ENCODE results near the gene APOBR.
"Not testable (repeated sequence)": the region's sequence is repeated elsewhere in the genome, so short reads cannot be mapped to it uniquely, and the experiment has no call there.

Gene APOBR

GRCh38 chr16:28498666-28499381, 4.4 kb downstream of the APOBR start:
- no peak for DNase-seq

- DNase-seq, result no peak
Measured at GRCh38 chr16:28499854-28500253, 5.4 kb downstream of the APOBR start.

- not testable (repeated sequence) for DNase-seq
Measured at GRCh38 chr16:28500476-28501180, 6.2 kb downstream of the APOBR start.

DNA sequence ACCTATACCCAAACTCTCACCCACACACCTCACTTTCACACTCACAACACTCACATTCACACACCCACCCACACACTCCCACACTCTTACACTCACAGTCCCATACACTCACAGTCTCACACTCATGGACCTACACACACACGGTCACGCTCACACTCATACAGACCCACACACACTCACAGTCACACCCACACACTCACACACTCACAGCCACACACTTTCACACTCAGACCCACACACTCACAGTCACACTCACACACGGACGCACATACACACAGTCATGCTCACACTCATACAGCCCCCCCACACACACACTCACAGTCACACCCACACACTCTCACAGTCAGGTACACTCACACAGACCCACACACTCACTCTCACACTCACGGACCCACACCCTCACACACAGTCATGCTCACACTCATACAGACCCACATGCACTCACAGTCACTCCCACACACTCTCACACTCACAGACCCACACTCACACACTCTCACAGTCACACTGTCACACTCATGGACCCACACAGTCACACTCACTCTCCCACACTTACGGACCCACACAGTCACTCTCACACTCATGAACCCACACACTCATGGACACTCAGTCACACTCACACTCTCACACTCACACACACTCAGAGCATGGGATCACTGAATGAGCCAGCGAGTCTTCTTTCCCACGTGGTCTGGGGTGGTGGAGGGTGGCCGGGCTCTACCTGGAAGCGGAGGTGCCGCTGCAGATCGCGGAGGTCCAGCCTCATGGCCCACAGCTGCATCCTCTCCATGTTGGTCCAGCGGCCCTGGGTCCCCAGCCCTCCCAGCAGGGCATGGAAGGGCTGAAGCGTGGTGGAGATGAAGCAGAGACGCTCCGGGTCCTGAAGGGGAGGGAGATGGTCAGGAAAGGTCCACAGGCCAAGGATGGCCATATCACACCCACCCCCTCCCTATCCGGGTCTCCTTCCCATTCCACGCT, 7.1 kb downstream of the APOBR start:
- no peak for DNase-seq

DNA sequence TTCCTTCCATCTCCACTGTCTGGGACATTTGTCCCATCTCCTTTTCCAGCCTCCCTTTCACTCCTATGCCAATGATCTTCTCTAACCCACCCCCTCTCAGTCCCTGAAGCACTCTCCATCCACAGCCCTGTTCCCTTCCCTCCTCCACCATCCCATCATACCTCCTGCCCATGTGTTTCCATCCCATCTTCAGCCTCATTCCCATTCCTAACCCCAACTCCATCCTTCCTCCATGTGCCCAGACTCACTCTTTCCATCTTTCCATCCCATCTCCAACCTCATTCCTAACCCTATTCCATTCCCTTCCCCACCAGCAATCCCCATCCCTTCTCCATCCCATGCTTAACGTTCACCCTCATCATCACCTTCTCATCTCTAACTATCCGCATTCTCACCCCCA, 7.8 kb downstream of the APOBR start:
- no peak for DNase-seq

GRCh38 chr16:28503470-28504259, 9.2 kb downstream of the APOBR start:
- no peak for DNase-seq

DNA sequence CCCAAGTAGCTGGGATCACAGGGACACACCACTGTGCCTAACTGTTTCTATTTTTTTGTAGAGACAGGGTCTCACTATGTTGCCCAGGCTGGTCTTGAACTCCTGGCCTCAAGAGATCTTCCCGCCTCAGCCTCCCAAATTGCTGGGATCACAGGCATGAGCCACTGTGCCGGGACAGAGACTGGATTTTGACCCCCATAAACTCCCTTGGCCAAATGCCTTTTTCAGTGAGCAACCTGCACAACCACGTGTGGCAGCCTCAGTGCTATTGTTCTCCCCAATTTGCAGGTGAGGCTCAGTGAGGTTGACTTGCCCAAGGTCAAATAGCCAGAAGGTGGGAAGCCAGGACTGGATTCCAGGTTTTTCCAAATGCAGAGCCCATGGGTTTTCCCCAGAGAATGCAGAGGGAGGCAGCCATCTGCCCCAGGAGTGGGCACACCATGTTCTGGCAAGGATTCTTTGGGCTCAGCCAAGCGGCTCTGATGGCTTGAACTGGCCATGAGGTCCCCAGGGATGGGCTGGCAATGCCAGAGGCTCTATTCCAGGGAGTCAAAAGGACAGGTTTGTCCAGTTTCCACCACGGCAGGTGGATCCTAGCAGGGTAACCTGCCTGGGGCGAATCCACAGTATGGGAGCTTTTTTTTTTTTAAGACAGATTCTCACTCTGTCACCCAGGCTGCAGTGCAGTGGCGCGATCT, 10.4 kb downstream of the APOBR start:
- no peak for DNase-seq

- no peak for DNase-seq
Measured at GRCh38 chr16:28505489-28506137, 11.2 kb downstream of the APOBR start.

DNA sequence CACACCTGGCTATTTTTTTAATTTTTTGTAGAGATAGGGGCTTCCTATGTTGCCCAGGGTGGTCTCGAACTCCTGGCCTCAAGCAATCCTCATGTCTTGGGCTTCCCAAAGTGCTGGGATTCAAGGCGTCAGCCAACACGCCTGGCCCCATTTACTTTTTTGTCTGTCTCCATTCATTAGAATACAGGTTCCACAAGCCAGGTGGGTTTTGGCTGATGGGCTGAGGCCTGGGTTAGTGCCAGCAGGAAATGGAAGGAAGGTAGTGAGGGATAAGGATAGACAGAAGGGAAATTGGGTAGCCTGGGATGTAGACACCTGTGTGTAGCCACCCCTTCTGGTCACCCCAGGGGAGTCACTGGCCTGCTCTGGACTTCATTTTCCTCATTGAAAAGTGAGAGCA, 16.6 kb downstream of the APOBR start:
- no peak for DNase-seq

GRCh38 chr16:28511801-28512789, 17.7 kb downstream of the APOBR start:
- DNase-seq, result no peak

DNA sequence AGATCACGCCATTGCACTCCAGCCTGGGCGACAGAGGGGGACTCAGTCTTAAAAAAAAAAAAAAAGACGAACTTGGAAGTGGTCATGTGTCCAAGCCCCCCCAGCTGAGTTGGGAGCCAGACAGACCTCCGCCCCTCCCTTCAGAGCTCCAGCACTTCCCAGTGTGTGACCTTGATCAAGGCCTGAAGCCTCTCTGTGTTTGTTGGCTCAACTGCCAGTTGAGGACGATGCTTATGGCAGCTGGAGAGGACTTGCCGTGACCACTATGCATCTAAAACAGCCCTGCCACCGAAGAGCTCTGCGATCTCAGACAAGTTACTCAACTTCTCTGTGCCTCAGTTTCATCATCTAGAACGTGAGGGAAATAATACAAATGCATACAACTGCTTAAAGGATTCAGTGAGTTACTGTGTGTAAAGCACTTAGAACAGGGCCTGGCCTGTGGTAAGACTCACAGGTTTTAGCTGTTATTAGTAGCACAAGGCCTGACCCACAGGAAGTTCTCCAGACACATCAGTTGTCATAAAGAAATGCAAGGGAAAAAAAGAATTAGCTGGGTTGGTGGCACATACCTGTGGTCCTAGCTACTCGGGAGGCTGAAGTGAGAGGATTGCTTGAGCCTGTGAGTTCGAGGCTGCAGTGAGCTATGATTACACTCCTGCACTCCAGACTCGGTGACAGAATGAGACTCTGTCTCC, 19.2 kb downstream of the APOBR start:
- no peak for DNase-seq

DNA sequence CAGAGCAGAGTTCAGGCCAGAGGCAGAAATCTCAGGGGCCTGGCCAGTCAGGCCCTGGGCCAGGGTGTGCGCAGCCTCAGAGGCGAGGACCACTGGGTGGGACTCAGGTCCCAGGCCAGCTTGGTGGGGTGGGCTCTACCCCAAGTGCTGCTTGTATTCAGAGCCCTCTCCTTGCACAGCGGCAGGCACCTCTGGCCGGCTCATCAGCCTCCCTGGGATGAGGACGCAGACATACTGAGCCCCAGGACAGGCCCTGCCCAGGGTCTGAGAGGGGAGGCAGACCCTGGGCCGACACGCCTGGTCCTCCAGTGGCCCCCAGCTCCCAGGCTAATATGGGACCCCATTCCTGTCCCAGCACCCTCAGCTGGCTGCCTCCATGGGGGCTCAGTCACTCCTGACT, 19.8 kb downstream of the APOBR start:
- DNase-seq, result no peak

GRCh38 chr16:28520672-28521071, 26.2 kb downstream of the APOBR start:
- DNase-seq, result no peak

DNA sequence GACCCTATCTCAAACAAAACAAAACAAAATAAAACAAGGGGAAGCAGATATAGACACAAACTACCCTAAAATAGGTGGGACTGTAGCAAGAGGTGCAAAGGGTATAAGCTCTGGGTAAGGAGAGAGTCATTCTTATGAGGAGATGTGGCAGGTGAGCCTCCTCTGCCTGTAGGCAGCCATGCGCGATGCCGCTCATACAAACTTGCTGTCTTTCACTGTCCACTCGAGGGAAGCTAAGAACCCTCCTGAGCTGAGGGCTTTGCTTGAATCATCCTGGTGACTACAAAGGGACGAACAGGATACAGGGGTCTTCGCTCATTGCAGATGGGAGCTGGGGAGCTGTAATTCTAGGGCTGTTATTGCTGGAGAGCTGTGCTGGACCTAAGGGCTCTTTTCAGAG, 27.0 kb downstream of the APOBR start:
- no peak for DNase-seq

- DNase-seq, result no peak
Measured at GRCh38 chr16:28522792-28523191, 28.3 kb downstream of the APOBR start.

- no peak for DNase-seq
Measured at GRCh38 chr16:28524681-28525171, 30.3 kb downstream of the APOBR start.

- DNase-seq, result no peak
Measured at GRCh38 chr16:28526201-28527099, 32.0 kb downstream of the APOBR start.
